GM21528 (cell line): ENCODE data around the gene ABHD12B.

Experiments used
- ATAC-seq: cut with Tn5 transposase; IDR thresholded peaks from one replicate; pipeline ENCODE4 v1.9.1; 2021; ENCODE audit warnings: mild to moderate bottlenecking, moderate library complexity; ENCODE audit not compliant: unreplicated experiment, low FRiP score

ABHD12B gene

GRCh38 chr14:50837850-50838470 is 33.9 kb upstream of the ABHD12B start:
- no peak for ATAC-seq

GRCh38 chr14:50839048-50839447 is 32.8 kb upstream of the ABHD12B start:
- ATAC-seq = no peak

GRCh38 chr14:50839691-50840090 is 32.2 kb upstream of the ABHD12B start:
- no peak for ATAC-seq

DNA sequence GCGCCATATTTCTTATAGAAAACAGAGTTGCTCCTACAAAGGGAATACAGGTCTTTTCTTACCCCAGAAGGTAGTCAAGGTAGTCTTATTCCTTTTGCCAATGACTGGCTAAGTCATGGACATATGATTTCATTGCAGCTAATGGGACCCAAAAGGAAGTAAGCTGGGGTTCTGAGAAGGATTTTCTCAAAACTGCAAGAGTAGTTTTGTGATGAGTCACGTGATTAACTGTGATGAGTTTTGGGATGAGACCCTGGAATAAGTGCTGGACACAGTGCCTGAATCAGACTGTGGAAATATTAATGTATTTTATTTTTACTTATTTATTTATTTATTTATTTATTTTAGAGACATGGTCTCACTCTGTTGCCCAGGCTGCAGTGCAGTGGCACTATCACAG is 27.5 kb upstream of the ABHD12B start:
- ATAC-seq = no peak

- no peak for ATAC-seq
These were observed 26.7 kb upstream of the ABHD12B start for GRCh38 chr14:50845166-50845565.

- no peak for ATAC-seq
These were observed 25.5 kb upstream of the ABHD12B start for GRCh38 chr14:50846226-50846880.

- ATAC-seq = no peak
These were observed 18.0 kb upstream of the ABHD12B start for GRCh38 chr14:50853891-50854290.

- ATAC-seq = no peak
These were observed 17.3 kb upstream of the ABHD12B start for GRCh38 chr14:50854521-50854920.

GRCh38 chr14:50855558-50855957 is 16.3 kb upstream of the ABHD12B start:
- no peak for ATAC-seq

- no peak for ATAC-seq
These were observed 15.2 kb upstream of the ABHD12B start for GRCh38 chr14:50856660-50857059.

- peak; percentile 22 for ATAC-seq
These were observed 12.6 kb upstream of the ABHD12B start for GRCh38 chr14:50859296-50859624.

GRCh38 chr14:50860478-50861086 is 11.3 kb upstream of the ABHD12B start:
- ATAC-seq = no peak

DNA sequence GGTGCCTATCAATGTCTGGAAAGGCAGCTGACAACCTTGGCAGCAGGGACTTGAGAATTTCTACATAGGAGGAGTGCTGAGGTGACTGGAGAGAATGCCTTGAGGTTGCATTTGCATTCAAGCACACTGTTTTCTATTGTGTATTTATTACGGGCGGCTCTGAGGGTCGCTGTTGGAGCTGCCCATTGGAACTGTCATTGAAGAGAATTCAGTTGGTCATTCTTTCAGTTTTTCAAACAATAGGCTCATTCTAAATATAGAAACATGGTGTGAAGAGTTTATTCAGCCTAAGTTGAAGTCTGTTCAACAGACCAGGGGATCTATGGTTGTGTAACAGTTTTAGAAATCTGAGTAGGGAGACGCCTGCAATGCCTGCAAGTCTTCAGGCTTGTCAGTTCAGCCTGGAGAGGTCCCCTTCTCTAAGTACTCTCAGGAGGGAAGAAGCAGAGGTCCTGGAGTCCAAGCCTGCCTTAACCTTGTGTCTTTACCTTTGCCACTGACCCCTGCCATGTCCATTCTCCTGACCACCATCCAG is 9.8 kb upstream of the ABHD12B start:
- ATAC-seq = no peak

- ATAC-seq = no peak
These were observed 7.6 kb upstream of the ABHD12B start for GRCh38 chr14:50864237-50864636.

DNA sequence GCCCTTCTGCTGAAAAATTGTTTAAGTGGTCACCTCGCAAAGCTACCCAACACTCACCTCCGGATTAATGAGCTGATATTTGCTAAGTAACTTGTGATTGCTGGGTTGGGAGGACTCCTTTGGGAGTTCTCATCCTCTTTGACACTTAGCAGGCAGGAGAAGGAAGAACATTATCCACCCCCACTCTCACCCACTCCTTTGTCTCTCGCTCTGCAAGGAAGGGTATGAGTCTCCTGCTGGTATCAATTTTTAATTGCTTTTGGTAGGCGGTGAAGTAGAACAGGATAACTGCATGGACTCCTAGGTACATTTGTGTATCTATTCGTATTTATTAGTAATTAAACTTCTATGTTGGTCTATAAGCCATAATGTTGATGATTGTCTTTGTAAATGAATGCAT is 6.9 kb upstream of the ABHD12B start:
- no peak for ATAC-seq

- ATAC-seq = no peak
These were observed 6.3 kb upstream of the ABHD12B start for GRCh38 chr14:50865391-50866076.

GRCh38 chr14:50871228-50871627 is 625 bp upstream of the ABHD12B start:
- no peak for ATAC-seq

DNA sequence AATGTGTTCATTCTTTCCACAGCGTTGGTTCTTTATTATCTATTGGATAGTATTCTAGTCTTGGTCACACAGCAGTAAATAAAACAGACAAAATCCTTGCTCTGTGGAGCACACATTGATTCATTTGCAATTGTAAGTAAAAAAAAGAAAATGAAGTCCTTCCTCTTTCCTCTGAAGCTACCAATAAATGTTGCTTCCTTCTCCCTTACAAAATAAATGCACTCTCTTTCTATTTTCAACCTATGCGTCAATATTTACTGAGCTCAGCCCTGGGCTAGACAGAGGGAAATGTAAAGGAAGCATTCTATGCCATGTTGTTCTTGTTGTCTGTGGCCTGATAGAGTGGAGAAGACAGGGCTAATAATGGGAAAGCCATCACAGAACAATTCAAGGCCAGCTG is 2.9 kb downstream of the ABHD12B start:
- no peak for ATAC-seq

DNA sequence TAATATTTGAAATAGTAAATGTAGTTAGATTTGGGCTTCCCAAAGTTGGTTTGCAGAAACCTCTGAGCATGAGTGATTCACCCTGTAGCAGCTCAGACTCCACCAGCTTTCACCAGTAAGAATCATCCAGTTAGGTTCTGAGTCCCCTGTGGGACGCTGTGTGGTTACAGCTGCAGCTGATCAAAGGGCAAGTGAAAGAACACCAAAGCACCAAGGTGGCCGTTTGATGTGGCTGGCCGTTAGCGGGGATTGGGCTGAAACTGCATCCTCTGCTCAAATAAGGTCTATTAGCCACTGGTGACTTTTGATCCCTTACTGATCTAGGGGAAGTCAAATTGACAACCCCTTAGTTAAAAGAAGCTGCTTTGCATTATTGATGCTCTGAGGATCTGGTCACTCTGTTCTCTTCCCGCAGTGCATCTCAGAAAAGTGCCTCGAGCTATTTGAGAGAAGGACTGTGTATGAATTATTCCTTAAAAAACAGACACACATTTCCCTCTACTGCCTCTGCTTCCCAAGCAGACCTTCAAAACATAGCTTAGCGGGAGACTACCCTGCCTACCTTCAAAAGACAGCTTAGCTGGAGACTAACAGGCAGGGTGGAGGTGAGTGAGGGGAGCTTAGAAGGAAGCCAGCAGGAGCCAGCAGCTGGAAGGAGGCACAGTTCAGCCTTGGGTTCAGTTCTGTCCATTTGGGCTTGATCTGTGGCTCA is 3.7 kb downstream of the ABHD12B start:
- peak; percentile 85 for ATAC-seq

- ATAC-seq = no peak
These were observed 11.3 kb downstream of the ABHD12B start for GRCh38 chr14:50882932-50883826.
